ENCODE results near the gene B4GALNT2. TPM values are rescaled to one million over a fixed set of nuclear protein-coding genes. Genes with fewer than 3 reads are reported as not detected.

The B4GALNT2 gene
- total RNA-seq, 2 donors from 2014 or later, result not detected

Other genes starting within 250 kb of the B4GALNT2 start
- gene ATP5MC1, start 240.0 kb upstream of the B4GALNT2 start, total RNA-seq, result 100 to 1,000 TPM in 1 of 2 donors, 10 to 100 TPM in 1; 66.5 to 102 TPM
- 100 to 1,000 TPM; 109 to 130 TPM for gene UBE2Z, start 224.4 kb upstream of the B4GALNT2 start, total RNA-seq
- gene SNF8, start 187.9 kb upstream of the B4GALNT2 start, total RNA-seq, result 100 to 1,000 TPM; 116 to 148 TPM
- not detected for gene GIP, start 164.2 kb upstream of the B4GALNT2 start, total RNA-seq
- under 1 TPM in 1 of 2 donors, not detected in 1; 0.55 TPM for gene IGF2BP1, start 135.4 kb upstream of the B4GALNT2 start, total RNA-seq
- 10 to 100 TPM; 15.3 to 19.6 TPM for gene GNGT2, start 77.8 kb downstream of the B4GALNT2 start, total RNA-seq
- gene ABI3, start 77.9 kb downstream of the B4GALNT2 start, total RNA-seq, result 10 to 100 TPM; 26.9 to 54.1 TPM
- gene PHOSPHO1, start 98.0 kb downstream of the B4GALNT2 start, total RNA-seq, result not detected
- gene ZNF652, start 229.5 kb downstream of the B4GALNT2 start, total RNA-seq, result 10 to 100 TPM; 20.1 to 22.3 TPM